ENCODE measurements around the gene PRRG2. TPM values are rescaled to one million over a fixed set of nuclear protein-coding genes. Genes with fewer than 3 reads are reported as not detected.

The PRRG2 gene
- total RNA-seq, 1 experiment from 2014 or later: 4.7 TPM

- ChIA-PET CTCF (interaction anchor here (0.6 to 7.3 kb wide), 5 partner anchors 11 to 240 kb away, joined by 3 to 89 read pairs (median 4); no protein-coding TSS in a partner anchor), POLR2A (no interaction called here)
- no TSS peak for BruUV-seq (replicated peaks)
- Mint-ChIP-seq H3K27ac (ENCODE audit: low read depth, unreplicated experiment) (no peak overlapping the region), H3K4me1 (ENCODE audit: insufficient read depth, unreplicated experiment) (peaks cover 5% of the 10 kb centered on the region), H3K9me3 (ENCODE audit: unreplicated experiment) (no peaks in the 10 kb centered on the region), H3K4me3 (ENCODE audit: unreplicated experiment) (no peak overlapping the region), H3K36me3 (ENCODE audit: insufficient read depth, unreplicated experiment) (peaks cover 55% of the 10 kb centered on the region), H3K27me3 (ENCODE audit: insufficient read depth, unreplicated experiment) (no peaks in the 10 kb centered on the region)
- TF ChIP-seq CTCF (IDR thresholded peaks at IDR 0.05; ENCODE audit: unreplicated experiment): no peak
- no peak for DNase-seq (ENCODE audit: unreplicated experiment)
- intact Hi-C loops (cut with micrococcal nuclease): no loop called here
Observed at GRCh38 chr19:49560358-49560900, 20.7 kb upstream of the PRRG2 start.

GRCh38 chr19:49564616-49565045 is 16.5 kb upstream of the PRRG2 start:
- no peak for DNase-seq (ENCODE audit: unreplicated experiment)
- intact Hi-C loops (cut with micrococcal nuclease): no loop called here
- ChIA-PET CTCF (interaction anchor here (1.0 kb wide), 1 partner anchor 18 kb away, joined by 3 read pairs; no protein-coding TSS in a partner anchor), POLR2A (interaction anchor here (0.6 to 2.8 kb wide), 2 partner anchors 15 to 315 kb away, joined by 3 to 19 read pairs; partner anchors contain the start of gene NOSIP)
- no TSS peak for BruUV-seq (replicated peaks)
- H3K36me3 Mint-ChIP-seq (ENCODE audit: insufficient read depth, unreplicated experiment): peaks cover 25% of the 10 kb centered on the region
- no peak for TF ChIP-seq CTCF (IDR thresholded peaks at IDR 0.05; ENCODE audit: unreplicated experiment)
- no peak overlapping the region for H3K27ac Mint-ChIP-seq (ENCODE audit: low read depth, unreplicated experiment)
- H3K4me1 Mint-ChIP-seq (ENCODE audit: insufficient read depth, unreplicated experiment): peaks cover 13% of the 10 kb centered on the region
- no peak overlapping the region for H3K4me3 Mint-ChIP-seq (ENCODE audit: unreplicated experiment)
- no peaks in the 10 kb centered on the region for H3K9me3 Mint-ChIP-seq (ENCODE audit: unreplicated experiment)
- no peaks in the 10 kb centered on the region for H3K27me3 Mint-ChIP-seq (ENCODE audit: insufficient read depth, unreplicated experiment)

GRCh38 chr19:49565261-49565660 is 15.9 kb upstream of the PRRG2 start:
- no peak for DNase-seq (ENCODE audit: unreplicated experiment)
- ChIA-PET POLR2A (interaction anchor here (2.8 kb wide), 1 partner anchor 15 kb away, joined by 19 read pairs; the partner anchor contains the start of gene NOSIP), CTCF (interaction anchor here (1.0 to 1.2 kb wide), 2 partner anchors 18 to 152 kb away, joined by 3 to 4 read pairs; no protein-coding TSS in a partner anchor)
- H3K36me3 Mint-ChIP-seq (ENCODE audit: insufficient read depth, unreplicated experiment): peaks cover 19% of the 10 kb centered on the region
- intact Hi-C loops (cut with micrococcal nuclease): no loop called here
- no peaks in the 10 kb centered on the region for H3K27me3 Mint-ChIP-seq (ENCODE audit: insufficient read depth, unreplicated experiment)
- no peak overlapping the region for H3K4me3 Mint-ChIP-seq (ENCODE audit: unreplicated experiment)
- no TSS peak for BruUV-seq (replicated peaks)
- TF ChIP-seq CTCF (IDR thresholded peaks at IDR 0.05; ENCODE audit: unreplicated experiment): no peak
- no peak overlapping the region for H3K27ac Mint-ChIP-seq (ENCODE audit: low read depth, unreplicated experiment)
- H3K4me1 Mint-ChIP-seq (ENCODE audit: insufficient read depth, unreplicated experiment): peaks cover 14% of the 10 kb centered on the region
- no peaks in the 10 kb centered on the region for H3K9me3 Mint-ChIP-seq (ENCODE audit: unreplicated experiment)

DNA sequence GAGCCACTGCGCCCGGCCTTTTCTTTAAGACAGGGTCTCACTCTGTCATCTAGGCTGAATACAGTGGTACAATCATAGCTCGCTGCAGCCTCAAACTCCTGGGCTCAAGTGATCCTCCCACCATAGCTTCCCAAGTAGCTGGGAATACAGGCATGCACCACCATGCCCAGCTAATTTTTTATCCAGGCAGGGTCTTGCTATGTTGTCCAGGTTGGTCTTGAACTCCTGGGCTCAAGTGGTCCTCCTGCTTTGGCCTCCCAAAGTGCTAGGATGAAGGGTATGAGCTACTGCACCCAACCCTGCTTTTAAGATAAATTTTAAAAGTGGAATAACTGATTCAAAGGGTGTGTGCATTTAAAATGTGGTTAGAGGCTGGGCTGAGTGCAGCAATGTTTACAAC is 14.8 kb upstream of the PRRG2 start:
- BruUV-seq (replicated peaks): no TSS peak
- Mint-ChIP-seq H3K9me3 (ENCODE audit: unreplicated experiment) (no peaks in the 10 kb centered on the region), H3K27me3 (ENCODE audit: insufficient read depth, unreplicated experiment) (no peaks in the 10 kb centered on the region), H3K27ac (ENCODE audit: low read depth, unreplicated experiment) (no peak overlapping the region), H3K36me3 (ENCODE audit: insufficient read depth, unreplicated experiment) (peaks cover 18% of the 10 kb centered on the region), H3K4me1 (ENCODE audit: insufficient read depth, unreplicated experiment) (peaks cover 20% of the 10 kb centered on the region), H3K4me3 (ENCODE audit: unreplicated experiment) (no peak overlapping the region)
- ChIA-PET POLR2A (interaction anchor here (1.1 to 2.8 kb wide), 2 partner anchors 14 to 20 kb away, joined by 3 to 19 read pairs; partner anchors contain the start of gene NOSIP), CTCF (interaction anchor here (0.7 kb wide), 2 partner anchors 19 to 356 kb away, joined by 4 to 8 read pairs; no protein-coding TSS in a partner anchor)
- no peak for TF ChIP-seq CTCF (IDR thresholded peaks at IDR 0.05; ENCODE audit: unreplicated experiment)
- intact Hi-C loops (cut with micrococcal nuclease): no loop called here
- DNase-seq (ENCODE audit: unreplicated experiment): no peak
